KG1 (cell line): Measurements from ENCODE around the gene LRRFIP2.
"Not testable (repeated sequence)": the region's sequence is repeated elsewhere in the genome, so short reads cannot be mapped to it uniquely, and the experiment has no call there.

Source experiments
- DNase-seq: peaks from one replicate; lab custom pipeline; 2025; lab: John Stamatoyannopoulos, UW

Gene LRRFIP2

GRCh38 chr3:37143821-37144220 is 30.6 kb downstream of the LRRFIP2 start:
- DNase-seq = no peak

DNA sequence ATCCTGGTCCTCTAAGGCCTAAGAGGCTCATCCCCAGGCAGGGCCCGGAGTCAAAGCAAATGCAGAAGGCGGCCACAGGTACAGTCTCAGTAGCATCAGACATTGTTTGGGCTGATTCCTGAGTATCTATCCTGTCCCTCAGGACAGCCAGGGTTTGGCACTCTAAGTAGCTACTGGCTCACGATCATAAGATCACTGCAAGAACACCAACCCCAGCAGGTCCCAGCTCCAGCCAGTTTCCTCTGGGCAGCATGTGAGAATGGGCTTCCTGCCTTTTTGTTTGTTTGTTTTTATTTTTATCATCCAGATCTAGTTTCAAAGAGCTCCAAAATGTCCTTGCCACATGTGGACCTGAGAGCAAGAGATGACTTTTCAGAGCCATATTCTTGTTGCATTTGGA is 32.7 kb downstream of the LRRFIP2 start:
- DNase-seq = no peak

- DNase-seq = no peak
Measured at GRCh38 chr3:37140899-37141541, 33.4 kb downstream of the LRRFIP2 start.

DNA sequence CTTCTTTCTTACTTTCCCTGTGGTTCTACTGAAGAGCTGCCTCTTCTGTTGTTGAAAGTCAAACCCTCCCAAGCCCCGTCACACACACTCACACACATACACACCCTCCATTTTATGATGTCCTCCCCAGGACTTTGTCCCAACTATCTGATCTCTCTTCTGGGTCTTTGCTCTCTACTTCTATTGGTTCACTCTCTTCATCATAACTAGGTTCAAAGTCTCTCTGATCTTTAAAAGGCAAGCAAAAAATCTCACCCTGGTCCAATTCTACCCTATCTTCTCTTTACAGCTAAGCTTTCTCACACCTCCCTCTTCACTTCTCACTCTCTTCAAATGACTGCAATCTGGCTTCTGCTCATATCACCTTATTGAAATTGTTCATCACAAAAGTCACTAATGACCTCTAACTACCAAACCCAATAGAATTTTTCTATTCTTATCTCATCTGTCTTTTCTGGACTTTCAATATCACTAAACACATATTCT is 34.8 kb downstream of the LRRFIP2 start:
- no peak for DNase-seq

DNA sequence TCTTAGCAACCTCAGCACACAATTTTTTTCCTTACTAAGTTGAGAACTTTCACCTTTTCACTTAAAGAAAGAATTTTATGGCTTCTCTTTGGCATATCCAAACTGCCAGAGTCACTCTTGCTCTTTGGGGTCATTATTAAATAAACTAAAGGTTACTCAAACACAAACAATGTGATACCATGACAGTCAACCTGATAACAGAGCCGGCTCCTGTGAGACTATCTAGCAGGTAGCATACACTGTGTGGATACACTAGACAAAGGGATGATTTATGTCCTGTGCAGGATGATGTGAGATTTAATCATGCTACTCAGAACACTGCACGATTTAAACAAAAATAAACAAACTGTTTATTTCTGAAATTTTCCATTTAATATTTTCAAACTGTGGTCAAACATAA is 35.6 kb downstream of the LRRFIP2 start:
- DNase-seq = no peak

DNA sequence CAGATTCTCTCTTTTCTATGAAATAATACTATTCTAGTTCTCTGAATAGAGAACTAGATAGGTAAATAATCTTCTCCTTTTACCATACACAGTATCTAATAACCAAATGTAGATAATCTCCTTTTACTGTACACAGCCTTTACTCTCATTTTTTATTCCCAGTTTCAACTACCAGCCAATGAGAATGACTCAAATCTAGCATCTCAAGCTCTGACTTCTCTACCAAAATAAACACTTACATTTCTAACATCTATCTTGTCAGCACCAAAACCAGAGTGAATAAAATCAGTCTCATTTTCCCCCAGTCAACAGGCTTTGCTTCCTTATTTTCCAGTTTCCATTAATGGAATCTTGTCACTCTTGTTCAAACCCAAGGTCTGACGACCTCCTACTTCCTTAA is 36.9 kb downstream of the LRRFIP2 start:
- no peak for DNase-seq

- no peak for DNase-seq
Measured at GRCh38 chr3:37136067-37136466, 38.3 kb downstream of the LRRFIP2 start.

DNA sequence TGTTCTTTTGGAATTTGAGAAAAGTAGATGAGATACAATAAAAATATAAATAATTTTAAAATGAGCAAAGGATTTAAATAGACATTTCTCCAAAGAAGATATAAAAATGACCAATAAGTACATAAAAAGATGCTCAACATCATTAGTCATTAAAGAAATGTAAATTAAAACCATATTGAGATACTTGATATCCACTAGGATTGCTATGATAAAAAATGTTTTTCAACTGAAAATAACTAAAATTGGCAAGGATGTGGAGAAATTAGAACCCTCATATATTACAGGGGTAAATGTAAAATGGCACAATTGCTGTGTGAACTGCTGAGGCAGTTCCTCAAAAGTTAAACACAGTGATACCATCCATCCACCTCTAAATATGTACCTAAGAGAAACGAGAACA is 38.8 kb downstream of the LRRFIP2 start:
- DNase-seq = no peak

- DNase-seq = no peak
Measured at GRCh38 chr3:37132334-37132733, 42.0 kb downstream of the LRRFIP2 start.

- no peak for DNase-seq
Measured at GRCh38 chr3:37131860-37132144, 42.6 kb downstream of the LRRFIP2 start.

- DNase-seq = no peak
Measured at GRCh38 chr3:37130984-37131859, 43.2 kb downstream of the LRRFIP2 start.

- no peak for DNase-seq
Measured at GRCh38 chr3:37130448-37130847, 43.9 kb downstream of the LRRFIP2 start.

GRCh38 chr3:37129871-37130270 is 44.5 kb downstream of the LRRFIP2 start:
- DNase-seq = no peak

DNA sequence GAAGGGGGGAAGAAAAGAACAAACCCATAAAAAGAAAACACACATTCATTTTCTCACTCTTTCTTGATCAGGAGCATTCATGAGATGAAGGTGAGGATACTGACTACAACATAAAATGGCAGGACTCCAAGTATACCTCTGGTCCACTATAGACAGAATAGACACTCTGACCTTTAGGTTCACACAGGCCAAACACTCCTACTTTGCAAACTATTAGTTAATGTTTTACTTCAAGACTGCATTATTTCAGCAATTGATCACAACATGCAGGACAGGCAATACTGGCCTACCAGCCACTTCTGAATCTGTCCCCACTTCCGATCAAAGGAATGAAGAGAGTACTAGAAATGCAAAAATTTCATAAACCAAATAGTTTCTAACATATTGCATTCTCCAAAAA is 47.0 kb downstream of the LRRFIP2 start:
- DNase-seq = no peak

GRCh38 chr3:37126856-37127255 is 47.5 kb downstream of the LRRFIP2 start:
- DNase-seq = no peak

DNA sequence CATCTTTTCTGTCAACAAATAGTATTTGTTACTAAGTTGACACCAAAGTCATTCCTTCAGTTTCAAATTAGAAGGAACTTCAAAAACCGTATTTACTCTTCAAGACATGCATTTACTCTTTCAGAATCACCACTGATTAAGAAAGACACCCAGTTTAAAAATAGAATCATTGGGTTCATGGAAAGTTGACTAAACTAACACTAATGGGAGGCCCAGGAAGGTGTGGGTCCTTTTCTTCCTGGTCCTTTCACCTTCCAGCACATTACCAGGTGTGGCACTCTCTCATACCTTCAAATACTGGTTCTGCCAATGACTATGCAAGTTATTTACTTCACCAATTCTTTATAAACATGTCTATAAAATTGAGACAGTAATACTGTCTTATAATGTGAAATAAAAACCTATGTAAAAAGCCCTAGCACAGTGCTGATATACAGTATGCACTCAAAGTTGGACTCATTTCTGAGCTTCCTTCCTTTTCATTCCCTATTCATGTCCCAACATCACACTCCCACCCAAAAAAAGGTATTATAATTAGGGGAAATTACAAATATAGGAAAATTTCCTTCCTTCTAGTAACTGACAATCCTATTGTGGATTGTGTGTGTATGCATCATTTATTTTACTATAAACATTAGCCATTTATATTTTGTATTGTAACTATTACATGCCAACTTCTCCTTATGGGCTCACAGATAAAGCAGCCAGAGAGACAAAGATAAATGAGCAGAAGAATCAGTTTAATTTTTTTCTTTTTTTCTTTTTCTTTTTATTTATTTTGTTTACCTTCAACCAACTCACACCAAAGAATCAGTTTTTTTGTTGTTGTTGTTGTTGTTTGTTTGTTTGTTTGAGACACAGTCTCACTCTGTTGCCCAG is 48.9 kb downstream of the LRRFIP2 start:
- no peak for DNase-seq

DNA sequence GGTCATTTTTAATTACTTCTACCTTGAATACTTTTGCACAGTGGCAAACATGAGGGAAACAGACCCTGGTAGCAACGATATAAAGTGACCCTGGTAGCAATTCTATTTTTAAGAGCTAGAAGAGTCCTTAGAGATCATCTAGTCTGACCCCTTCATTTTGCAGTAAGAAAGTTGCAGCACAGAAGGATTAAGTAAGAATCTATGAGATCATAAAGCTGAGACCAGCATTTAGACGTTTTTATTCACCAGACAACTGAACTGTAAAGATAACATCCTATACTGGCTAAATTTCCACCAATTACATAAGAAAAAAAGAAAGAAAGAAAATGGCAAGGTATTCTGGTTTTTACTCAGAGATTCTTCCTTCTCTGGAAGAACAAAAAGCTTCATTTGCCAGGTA is 49.9 kb downstream of the LRRFIP2 start:
- DNase-seq = no peak

GRCh38 chr3:37123292-37123691 is 51.1 kb downstream of the LRRFIP2 start:
- no peak for DNase-seq

GRCh38 chr3:37122069-37122468 is 52.3 kb downstream of the LRRFIP2 start:
- not testable (repeated sequence) for DNase-seq

DNA sequence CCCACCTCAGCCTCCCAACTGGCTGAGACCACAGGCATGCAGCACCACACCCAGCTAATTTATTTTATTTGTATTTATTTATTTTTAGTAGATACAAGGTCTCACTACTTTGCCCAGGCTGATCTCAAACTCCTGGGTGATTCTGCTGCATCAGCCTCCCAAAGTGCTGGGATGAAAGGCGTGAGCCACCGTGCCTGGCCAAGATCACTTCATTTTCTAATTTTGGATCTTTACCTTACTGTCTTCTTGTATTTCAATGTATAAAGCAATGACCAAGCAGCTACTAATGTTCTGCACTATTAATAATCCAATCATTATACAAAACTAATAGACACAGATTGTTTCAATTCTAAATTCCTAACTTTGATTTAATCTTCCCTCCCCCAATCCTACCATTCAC is 56.2 kb downstream of the LRRFIP2 start:
- no peak for DNase-seq

DNA sequence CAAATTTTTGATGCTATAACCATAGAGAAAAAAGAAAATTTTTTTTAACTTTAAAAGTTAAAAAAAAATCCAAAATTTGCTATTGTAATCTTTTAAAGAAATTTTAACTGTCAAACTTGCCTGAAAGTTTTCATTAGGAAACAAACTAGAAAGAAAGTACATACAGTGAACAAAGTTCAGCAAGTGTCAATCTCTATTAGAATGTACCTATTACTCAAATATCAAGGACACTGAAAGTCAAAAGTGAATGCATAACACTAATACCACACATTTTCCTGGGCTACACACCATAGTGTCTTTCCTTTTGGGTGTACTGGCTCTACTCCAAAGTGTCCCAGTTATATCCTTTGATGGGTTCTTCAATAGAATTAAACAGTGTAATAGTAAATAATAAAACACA is 56.8 kb downstream of the LRRFIP2 start:
- DNase-seq = no peak

GRCh38 chr3:37116998-37117397 is 57.4 kb downstream of the LRRFIP2 start:
- DNase-seq = no peak

GRCh38 chr3:37115446-37115845 is 58.9 kb downstream of the LRRFIP2 start:
- no peak for DNase-seq
